ENCODE results near the gene ARL4D. TPM values are rescaled to one million over a fixed set of nuclear protein-coding genes. Genes with fewer than 3 reads are reported as not detected.

Gene ARL4D
- total RNA-seq, 2 donors from 2014 or later: 4.8 to 17.2 TPM

GRCh38 chr17:43400943-43401717 lies 2.3 kb downstream of the ARL4D start:
- Histone ChIP-seq H3K27ac (peak overlapping the region in 1 of 2 donors; percentile 9), H3K4me1 (replicated peaks) (no peaks in the 10 kb centered on the region), H3K27me3 (replicated peaks; ENCODE audit: insufficient read depth) (no peaks in the 10 kb centered on the region), H3K9me3 (no peaks in the 10 kb centered on the region), H3K4me3 (peak overlapping the region in 1 of 2 donors; percentile 60), H3K36me3 (no peaks in the 10 kb centered on the region)
- WGBS: 56% methylated on average over 4 of the region's 4 CpGs
- intact Hi-C loops (cut with DNase I): loop anchor here (10.0 kb wide), 1 partner anchor 374 kb away; the partner anchor contains the start of gene DUSP3
- no peak for DNase-seq (ENCODE audit: low spot score)
- TF ChIP-seq CTCF (IDR thresholded peaks at IDR 0.05): no peak
- TF ChIP-seq POLR2AphosphoS5 (IDR thresholded peaks at IDR 0.05): no peak
- no peak for TF ChIP-seq POLR2A (IDR thresholded peaks at IDR 0.05)

DNA sequence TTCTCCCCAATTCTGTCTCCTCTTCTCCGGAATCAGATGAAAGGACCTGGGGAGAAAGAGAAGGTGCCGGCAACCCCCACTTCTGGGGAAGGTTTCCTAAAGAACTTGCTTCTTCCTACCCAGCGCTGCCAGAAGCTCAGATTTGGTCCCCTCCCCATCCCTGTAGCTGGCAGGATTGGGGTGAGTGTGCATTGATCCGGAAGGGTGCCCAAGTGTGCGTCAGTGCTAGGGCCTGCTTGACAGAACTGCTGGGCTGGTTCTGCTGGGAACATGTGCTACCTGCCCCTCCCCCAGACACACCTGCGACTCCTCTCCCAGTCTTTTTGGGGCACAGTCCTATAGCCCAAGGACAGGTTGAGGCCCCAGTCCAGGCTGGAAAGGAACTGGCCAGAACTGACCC lies 3.3 kb downstream of the ARL4D start:
- no peaks in the 10 kb centered on the region for H3K27me3 ChIP-seq (replicated peaks; ENCODE audit: insufficient read depth)
- DNase-seq (ENCODE audit: low spot score): no peak
- H3K36me3 ChIP-seq: no peaks in the 10 kb centered on the region
- H3K4me1 ChIP-seq (replicated peaks): no peaks in the 10 kb centered on the region
- no peak overlapping the region for H3K4me3 ChIP-seq
- TF ChIP-seq POLR2AphosphoS5 (IDR thresholded peaks at IDR 0.05) (no peak), CTCF (IDR thresholded peaks at IDR 0.05) (no peak), POLR2A (IDR thresholded peaks at IDR 0.05) (no peak)
- peak overlapping the region in 1 of 2 donors; percentile 9 for H3K27ac ChIP-seq
- WGBS: 81% methylated on average over 6 of the region's 6 CpGs
- no peaks in the 10 kb centered on the region for H3K9me3 ChIP-seq
- intact Hi-C loops (cut with DNase I): loop anchor here (10.0 kb wide), 1 partner anchor 373 kb away; the partner anchor contains the start of gene DUSP3

- 87% methylated on average over 3 of the region's 3 CpGs for WGBS
- H3K4me1 ChIP-seq (replicated peaks): no peaks in the 10 kb centered on the region
- DNase-seq (ENCODE audit: low spot score): no peak
- H3K4me3 ChIP-seq: no peak overlapping the region
- TF ChIP-seq CTCF (IDR thresholded peaks at IDR 0.05) (no peak), POLR2AphosphoS5 (IDR thresholded peaks at IDR 0.05) (no peak), POLR2A (IDR thresholded peaks at IDR 0.05) (no peak)
- intact Hi-C loops (cut with DNase I): loop anchor here (10.0 kb wide), 1 partner anchor 372 kb away; the partner anchor contains the start of gene DUSP3
- H3K36me3 ChIP-seq: no peaks in the 10 kb centered on the region
- H3K27ac ChIP-seq: no peak overlapping the region
- no peaks in the 10 kb centered on the region for H3K9me3 ChIP-seq
- H3K27me3 ChIP-seq (replicated peaks; ENCODE audit: insufficient read depth): no peaks in the 10 kb centered on the region
These were observed 3.8 kb downstream of the ARL4D start for GRCh38 chr17:43402567-43402966.

DNA sequence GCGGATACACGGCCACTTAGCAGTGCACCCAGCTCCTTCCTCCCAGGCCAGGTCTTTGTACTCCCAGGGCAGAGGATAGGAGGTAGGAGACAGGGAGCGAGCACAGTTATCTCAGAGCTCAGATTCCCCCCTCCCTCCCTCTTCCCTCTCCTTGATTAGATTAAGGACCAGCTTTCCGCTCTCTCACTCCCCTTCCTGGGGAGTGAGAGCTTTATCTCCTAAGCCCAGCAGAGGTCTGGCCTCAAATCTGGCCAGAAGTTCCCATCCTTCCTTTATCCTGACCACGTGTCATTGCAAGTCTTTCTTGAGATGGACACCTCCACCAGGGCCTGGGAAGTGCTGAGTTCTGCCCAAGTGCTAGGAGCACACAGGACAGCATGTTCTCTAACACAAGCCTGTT lies 5.1 kb downstream of the ARL4D start:
- TF ChIP-seq POLR2AphosphoS5 (IDR thresholded peaks at IDR 0.05) (no peak), CTCF (IDR thresholded peaks at IDR 0.05) (no peak), POLR2A (IDR thresholded peaks at IDR 0.05) (no peak)
- Histone ChIP-seq H3K4me1 (replicated peaks) (no peaks in the 10 kb centered on the region), H3K9me3 (no peaks in the 10 kb centered on the region), H3K27ac (no peak overlapping the region), H3K4me3 (no peak overlapping the region), H3K27me3 (replicated peaks; ENCODE audit: insufficient read depth) (no peaks in the 10 kb centered on the region), H3K36me3 (no peaks in the 10 kb centered on the region)
- DNase-seq (ENCODE audit: low spot score): no peak
- WGBS: 81% methylated on average over 5 of the region's 5 CpGs
- intact Hi-C loops (cut with DNase I): loop anchor here (10.0 kb wide), 1 partner anchor 371 kb away; the partner anchor contains the start of gene DUSP3

DNA sequence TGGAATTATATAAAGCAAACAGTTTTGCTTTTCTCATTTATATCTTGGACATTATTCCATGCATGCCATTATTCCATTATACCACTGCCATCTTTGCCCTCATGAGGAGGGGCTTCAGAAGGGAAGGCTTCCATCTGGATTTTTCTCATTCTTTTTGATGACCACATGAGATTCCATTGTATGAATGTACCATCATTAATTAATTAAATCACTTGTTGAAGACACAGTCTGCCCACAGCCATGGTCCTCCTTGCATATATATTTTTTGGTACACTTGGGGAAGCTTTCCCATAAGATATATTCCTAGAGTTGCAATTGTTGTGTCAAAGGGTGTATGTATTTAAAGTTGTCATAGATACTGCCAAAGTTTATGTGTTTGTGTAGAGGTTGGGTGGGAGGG lies 7.1 kb downstream of the ARL4D start:
- Histone ChIP-seq H3K36me3 (no peaks in the 10 kb centered on the region), H3K27ac (no peak overlapping the region), H3K9me3 (no peaks in the 10 kb centered on the region), H3K27me3 (replicated peaks; ENCODE audit: insufficient read depth) (no peaks in the 10 kb centered on the region), H3K4me1 (replicated peaks) (no peaks in the 10 kb centered on the region), H3K4me3 (no peak overlapping the region)
- intact Hi-C loops (cut with DNase I): loop anchor here (10.0 kb wide), 1 partner anchor 369 kb away; the partner anchor contains the start of gene DUSP3
- no peak for DNase-seq (ENCODE audit: low spot score)
- no peak for TF ChIP-seq POLR2A (IDR thresholded peaks at IDR 0.05)
- no peak for TF ChIP-seq CTCF (IDR thresholded peaks at IDR 0.05)
- TF ChIP-seq POLR2AphosphoS5 (IDR thresholded peaks at IDR 0.05): no peak
